Mesothelial cell of epicardium (in vitro differentiated cells): ENCODE results near the gene EEFSEC. TPM values are rescaled to one million over a fixed set of nuclear protein-coding genes. Genes with fewer than 3 reads are reported as not detected.

Experiments
- DNase-seq, 2 experiments: peaks; one replicate each; pipeline ENCODE4 v3.0.0; 2021; ENCODE audit warnings: low spot score in 2 of 2; ENCODE audit not compliant: unreplicated experiment in 2 of 2
- H3K27ac Mint-ChIP-seq: 2 replicates; pipeline ENCODE4 v1.8.0; 2021; ENCODE audit warnings: mixed read lengths
- H3K27me3 Mint-ChIP-seq: 2 replicates; pipeline ENCODE4 v1.8.0; 2021; ENCODE audit warnings: low read depth, mixed read lengths
- H3K36me3 Mint-ChIP-seq: 2 replicates; pipeline ENCODE4 v1.8.0; 2021; ENCODE audit warnings: mixed read lengths
- H3K4me1 Mint-ChIP-seq: 2 replicates; pipeline ENCODE4 v1.8.0; 2021; ENCODE audit warnings: mixed read lengths
- H3K4me3 Mint-ChIP-seq: 2 replicates; pipeline ENCODE4 v1.8.0; 2021; ENCODE audit warnings: mild to moderate bottlenecking, moderate library complexity, mixed read lengths
- H3K9me3 Mint-ChIP-seq: 2 replicates; pipeline ENCODE4 v1.8.0; 2021; ENCODE audit warnings: mixed read lengths
- CTCF ChIP-seq: fragments of 200-600 bp; sonication (generic); IDR thresholded peaks from one replicate; pipeline ENCODE4 v1.5.0; 2021; ENCODE audit warnings: antibody characterized with exemption; ENCODE audit not compliant: unreplicated experiment
- total RNA-seq: library from RNA; stranded (reverse); gene quantifications from 3 replicates; pipeline ENCODE4 v1.2.1, GENCODE V29; 2021

The EEFSEC gene
- total RNA-seq, 1 donor from 2014 or later: 19.4 TPM

GRCh38 chr3:128402319-128402718, 249.0 kb downstream of the EEFSEC start:
- H3K4me3 Mint-ChIP-seq: no peak overlapping the region
- no peaks in the 10 kb centered on the region for H3K36me3 Mint-ChIP-seq
- no peak for DNase-seq
- H3K9me3 Mint-ChIP-seq: no peaks in the 10 kb centered on the region
- TF ChIP-seq CTCF: no peak
- H3K27me3 Mint-ChIP-seq: no peaks in the 10 kb centered on the region
- H3K4me1 Mint-ChIP-seq: peaks cover 35% of the 10 kb centered on the region
- H3K27ac Mint-ChIP-seq: no peak overlapping the region

GRCh38 chr3:128402998-128403397, 249.7 kb downstream of the EEFSEC start:
- Mint-ChIP-seq H3K4me1 (peaks cover 36% of the 10 kb centered on the region), H3K9me3 (no peaks in the 10 kb centered on the region), H3K27ac (no peak overlapping the region), H3K27me3 (no peaks in the 10 kb centered on the region), H3K36me3 (no peaks in the 10 kb centered on the region), H3K4me3 (no peak overlapping the region)
- DNase-seq: no peak
- TF ChIP-seq CTCF: no peak

GRCh38 chr3:128404276-128405068, 251.2 kb downstream of the EEFSEC start:
- H3K4me3 Mint-ChIP-seq: no peak overlapping the region
- H3K9me3 Mint-ChIP-seq: no peaks in the 10 kb centered on the region
- H3K4me1 Mint-ChIP-seq: peaks cover 36% of the 10 kb centered on the region
- TF ChIP-seq CTCF: no peak
- H3K27me3 Mint-ChIP-seq: no peaks in the 10 kb centered on the region
- no peak overlapping the region for H3K27ac Mint-ChIP-seq
- DNase-seq: no peak
- H3K36me3 Mint-ChIP-seq: peaks cover 3% of the 10 kb centered on the region

GRCh38 chr3:128405554-128406277, 252.4 kb downstream of the EEFSEC start:
- no peak for DNase-seq
- no peak for TF ChIP-seq CTCF
- Mint-ChIP-seq H3K36me3 (peaks cover 3% of the 10 kb centered on the region), H3K9me3 (no peaks in the 10 kb centered on the region), H3K27ac (no peak overlapping the region), H3K27me3 (no peaks in the 10 kb centered on the region), H3K4me1 (peaks cover 36% of the 10 kb centered on the region), H3K4me3 (no peak overlapping the region)

DNA sequence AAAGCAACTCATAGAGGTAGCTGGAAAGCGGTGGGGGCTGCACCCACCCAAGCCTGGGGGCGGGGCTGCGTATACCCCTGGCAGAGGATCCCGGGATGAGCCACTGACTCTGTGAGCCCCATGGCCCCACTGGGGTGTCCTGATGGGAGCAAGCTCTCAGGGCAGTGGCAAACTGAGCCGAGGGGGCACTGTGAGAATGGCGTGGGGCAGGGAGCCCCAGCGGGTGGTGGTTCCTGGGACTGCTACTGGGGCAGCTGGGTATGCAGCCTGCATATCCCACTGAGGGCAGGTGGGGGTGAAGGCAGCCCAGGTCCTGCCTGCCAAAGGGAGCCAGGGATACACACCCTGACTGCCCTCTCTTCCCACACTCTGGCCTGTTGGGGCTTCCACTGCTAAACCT, 254.0 kb downstream of the EEFSEC start:
- H3K9me3 Mint-ChIP-seq: no peaks in the 10 kb centered on the region
- TF ChIP-seq CTCF: no peak
- no peak overlapping the region for H3K4me3 Mint-ChIP-seq
- peaks cover 45% of the 10 kb centered on the region for H3K4me1 Mint-ChIP-seq
- H3K36me3 Mint-ChIP-seq: peaks cover 3% of the 10 kb centered on the region
- no peak overlapping the region for H3K27ac Mint-ChIP-seq
- DNase-seq: no peak
- H3K27me3 Mint-ChIP-seq: no peaks in the 10 kb centered on the region
